HFF-Myc (cell line): ENCODE measurements around the gene RAB15.

Experiments used
- DNase-seq: peaks from one replicate; pipeline ENCODE4 v3.0.0-alpha.2; 2011; ENCODE audit warnings: low read depth; ENCODE audit errors: extremely low read depth
- H3K4me3 ChIP-seq: replicated peaks from 2 replicates; pipeline ENCODE4 v1.5.1; 2011; ENCODE audit warnings: low read depth, mild to moderate bottlenecking, control low read depth, low read length
- TF ChIP-seq, protein P1 (sequence below): IDR thresholded peaks from 2 replicates; pipeline ENCODE4 v1.5.1; 2012; ENCODE audit warnings: mild to moderate bottlenecking, low read depth, low read length, control low read depth; ENCODE audit errors: missing control alignments

RAB15 gene

GRCh38 chr14:64928239-64929013, 43.7 kb downstream of the RAB15 start:
- TF ChIP-seq, protein P1, sequence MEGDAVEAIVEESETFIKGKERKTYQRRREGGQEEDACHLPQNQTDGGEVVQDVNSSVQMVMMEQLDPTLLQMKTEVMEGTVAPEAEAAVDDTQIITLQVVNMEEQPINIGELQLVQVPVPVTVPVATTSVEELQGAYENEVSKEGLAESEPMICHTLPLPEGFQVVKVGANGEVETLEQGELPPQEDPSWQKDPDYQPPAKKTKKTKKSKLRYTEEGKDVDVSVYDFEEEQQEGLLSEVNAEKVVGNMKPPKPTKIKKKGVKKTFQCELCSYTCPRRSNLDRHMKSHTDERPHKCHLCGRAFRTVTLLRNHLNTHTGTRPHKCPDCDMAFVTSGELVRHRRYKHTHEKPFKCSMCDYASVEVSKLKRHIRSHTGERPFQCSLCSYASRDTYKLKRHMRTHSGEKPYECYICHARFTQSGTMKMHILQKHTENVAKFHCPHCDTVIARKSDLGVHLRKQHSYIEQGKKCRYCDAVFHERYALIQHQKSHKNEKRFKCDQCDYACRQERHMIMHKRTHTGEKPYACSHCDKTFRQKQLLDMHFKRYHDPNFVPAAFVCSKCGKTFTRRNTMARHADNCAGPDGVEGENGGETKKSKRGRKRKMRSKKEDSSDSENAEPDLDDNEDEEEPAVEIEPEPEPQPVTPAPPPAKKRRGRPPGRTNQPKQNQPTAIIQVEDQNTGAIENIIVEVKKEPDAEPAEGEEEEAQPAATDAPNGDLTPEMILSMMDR, result no peak
- H3K4me3 ChIP-seq, result no peak overlapping the region
- no peak for DNase-seq

GRCh38 chr14:64927031-64927430, 45.1 kb downstream of the RAB15 start:
- DNase-seq, result no peak
- TF ChIP-seq, protein P1, result no peak
- no peak overlapping the region for H3K4me3 ChIP-seq

DNA sequence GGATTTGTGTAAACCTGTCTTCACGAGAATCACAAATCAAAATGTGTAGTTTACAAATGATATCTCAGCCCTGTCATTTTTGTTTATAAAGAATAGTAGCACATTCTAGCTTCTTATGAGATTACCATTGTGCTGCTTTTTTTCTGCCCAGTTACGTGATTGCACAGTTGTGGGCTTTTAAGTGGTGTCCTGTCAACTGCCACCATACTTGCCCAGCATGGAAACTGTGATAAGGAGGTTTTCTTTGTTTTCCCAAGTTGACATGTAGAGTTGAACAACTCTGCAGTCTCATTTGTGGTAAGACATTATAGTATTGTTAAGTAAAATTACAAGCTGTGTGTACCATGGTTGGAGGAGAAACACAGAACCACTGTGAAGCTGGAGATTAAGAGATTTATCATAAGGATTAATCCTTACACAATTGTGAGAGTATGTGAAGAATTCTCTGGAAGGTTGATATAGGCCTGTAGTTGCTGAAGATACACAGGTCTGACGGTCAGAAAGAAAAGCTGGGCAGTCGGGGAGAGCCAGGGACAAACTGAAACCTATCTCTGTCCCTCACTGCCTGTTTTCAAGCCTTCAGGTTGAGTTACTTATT, 45.6 kb downstream of the RAB15 start:
- TF ChIP-seq, protein P1, result no peak
- DNase-seq, result no peak
- no peak overlapping the region for H3K4me3 ChIP-seq

DNA sequence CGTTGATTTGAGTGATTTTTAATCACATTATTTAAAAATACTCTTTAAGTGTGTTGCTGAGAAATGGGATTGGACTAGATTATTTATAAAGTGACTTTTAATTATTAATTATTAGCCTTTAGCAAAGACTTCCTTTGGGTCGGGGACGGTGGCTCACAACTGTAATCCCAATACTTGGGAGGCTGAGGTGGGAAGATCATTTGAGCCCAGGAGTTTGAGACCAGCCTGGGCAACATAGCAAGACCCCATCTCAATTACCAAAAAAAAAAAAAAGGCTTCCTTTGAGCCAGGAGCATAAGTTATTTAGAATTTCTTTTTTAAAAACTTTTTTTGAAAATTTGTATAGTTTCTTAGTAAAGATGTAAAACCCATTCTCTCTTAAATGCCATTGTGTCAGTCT, 49.1 kb downstream of the RAB15 start:
- no peak for DNase-seq
- TF ChIP-seq, protein P1, result no peak
- H3K4me3 ChIP-seq, result no peak overlapping the region

DNA sequence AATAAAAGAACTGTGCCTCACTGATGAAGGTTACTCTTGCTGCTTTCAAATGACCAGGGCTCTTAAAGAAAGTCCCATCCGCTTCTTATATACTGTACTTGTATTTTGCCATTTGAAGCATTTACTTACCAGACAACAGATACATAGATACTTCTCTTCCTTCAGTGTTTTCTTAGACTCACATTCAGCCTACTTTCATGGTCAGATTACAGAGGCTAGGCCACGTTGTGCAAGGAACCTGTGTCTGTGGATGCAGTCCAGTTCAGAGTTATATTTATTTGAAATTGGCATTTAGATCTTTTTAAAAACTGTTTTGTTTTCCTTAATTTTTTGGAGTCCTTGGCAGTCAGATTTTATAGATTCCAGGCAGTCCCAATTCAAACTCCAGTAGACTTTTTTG, 51.7 kb downstream of the RAB15 start:
- no peak overlapping the region for H3K4me3 ChIP-seq
- TF ChIP-seq, protein P1, result no peak
- DNase-seq, result no peak

GRCh38 chr14:64919618-64920017, 52.5 kb downstream of the RAB15 start:
- no peak overlapping the region for H3K4me3 ChIP-seq
- TF ChIP-seq, protein P1, result no peak
- DNase-seq, result no peak
